IMR-90 (cell line): ENCODE data around the gene VAC14. TPM values are rescaled to one million over a fixed set of nuclear protein-coding genes. Genes with fewer than 3 reads are reported as not detected.

Experiments used
- ATAC-seq: fragments of 200-7000 bp; cut with Tn5 transposase; 2 replicates; pipeline ENCODE4 v1.9.1; 2020; ENCODE audit warnings: low read depth, mild to moderate bottlenecking, moderate library complexity
- BruUV-seq: library from RNA; stranded (reverse); fragments of 400-500 nt; replicated peaks from 2 replicates; lab custom pipeline; 2021; lab: Mats Ljungman, UMichigan
- CTCF ChIA-PET: fragments of 300-600 bp; formaldehyde crosslinking; extraction: SDS; loops from one replicate; lab custom pipeline; 2021; ENCODE audit warnings: antibody characterized with exemption; lab: Yijun Ruan, JAX
- POLR2A ChIA-PET: fragments of 300-600 bp; sonication (Branson Sonifier 250); formaldehyde crosslinking; loops from one replicate; lab custom pipeline; 2022; ENCODE audit warnings: antibody characterized with exemption; ENCODE audit not compliant: unreplicated experiment; lab: Charles Lee
- DNase-seq: peaks from one replicate; pipeline ENCODE4 v3.0.0; 2013
- H2AFZ ChIP-seq: replicated peaks from 2 replicates; pipeline ENCODE3; 2013; ENCODE audit warnings: low read length, mild to moderate bottlenecking; ENCODE audit not compliant: poor library complexity
- H2AK5ac ChIP-seq: 2 replicates; pipeline ENCODE4 v1.6.1; 2013; ENCODE audit warnings: low read depth, low read length, inconsistent platforms
- H2AK9ac ChIP-seq: replicated peaks from 2 replicates; pipeline ENCODE3; 2013; ENCODE audit warnings: mild to moderate bottlenecking, low read depth, low read length, moderate library complexity; ENCODE audit not compliant: poor library complexity
- H2BK120ac ChIP-seq: 2 replicates; pipeline ENCODE4 v1.6.1; 2013; ENCODE audit warnings: low read depth, low read length, inconsistent platforms
- H2BK15ac ChIP-seq: 3 replicates; pipeline ENCODE4 v1.6.1; 2013; ENCODE audit warnings: low read depth, low read length, inconsistent platforms
- H2BK20ac ChIP-seq: 2 replicates; pipeline ENCODE4 v1.6.1; 2013; ENCODE audit warnings: low read depth, mild to moderate bottlenecking, inconsistent platforms, low read length, moderate library complexity
- H2BK5ac ChIP-seq: 2 replicates; pipeline ENCODE4 v1.6.1; 2013; ENCODE audit warnings: mild to moderate bottlenecking, low read depth, low read length, inconsistent platforms; ENCODE audit not compliant: poor library complexity, severe bottlenecking
- H3K14ac ChIP-seq: replicated peaks from 2 replicates; pipeline ENCODE4 v1.6.1; 2013; ENCODE audit warnings: low read depth, low read length, inconsistent platforms
- H3K18ac ChIP-seq: 2 replicates; pipeline ENCODE4 v1.6.1; 2013; ENCODE audit warnings: low read depth, low read length, control low read depth
- H3K23ac ChIP-seq: 2 replicates; pipeline ENCODE4 v1.6.1; 2013; ENCODE audit warnings: low read depth, low read length, inconsistent platforms
- H3K27ac ChIP-seq: 2 replicates; pipeline ENCODE4 v1.5.1; 2013; ENCODE audit warnings: mild to moderate bottlenecking, control low read depth, low read length; ENCODE audit not compliant: insufficient read depth
- H3K27me3 ChIP-seq: 2 replicates; pipeline ENCODE4 v1.6.1; 2013; ENCODE audit warnings: low read length; ENCODE audit not compliant: control insufficient read depth, insufficient read depth
- H3K36me3 ChIP-seq: 2 replicates; pipeline ENCODE4 v1.6.1; 2013; ENCODE audit warnings: low read length, mixed read lengths; ENCODE audit not compliant: control insufficient read depth, insufficient read depth
- H3K4ac ChIP-seq: 2 replicates; pipeline ENCODE4 v1.6.1; 2013; ENCODE audit warnings: low read depth, low read length, inconsistent platforms
- H3K4me1 ChIP-seq: 2 replicates; pipeline ENCODE4 v1.6.1; 2013; ENCODE audit warnings: low read length, mixed read lengths; ENCODE audit not compliant: control insufficient read depth, insufficient read depth
- H3K4me2 ChIP-seq: 2 replicates; pipeline ENCODE4 v1.6.1; 2013; ENCODE audit warnings: low read depth, mild to moderate bottlenecking, control low read depth, low read length, moderate library complexity
- H3K4me3 ChIP-seq: 2 replicates; pipeline ENCODE4 v1.5.1; 2013; ENCODE audit warnings: low read depth, mild to moderate bottlenecking, control low read depth, low read length, moderate library complexity; ENCODE audit not compliant: insufficient read depth
- H3K56ac ChIP-seq: 2 replicates; pipeline ENCODE4 v1.6.1; 2013; ENCODE audit warnings: low read length, inconsistent platforms; ENCODE audit not compliant: insufficient read depth; ENCODE audit errors: extremely low read depth
- H3K79me1 ChIP-seq, 2 experiments: 2 replicates each; pipeline ENCODE4 v1.6.1; 2013; ENCODE audit warnings: low read length in 2 of 2, inconsistent platforms in 1 of 2, low read depth in 1 of 2
- H3K9ac ChIP-seq: 2 replicates; pipeline ENCODE4 v1.6.1; 2013; ENCODE audit warnings: low read depth, low read length, control low read depth
- H3K9me1 ChIP-seq: 2 replicates; pipeline ENCODE4 v1.6.1; 2013; ENCODE audit warnings: low read length, inconsistent platforms; ENCODE audit not compliant: insufficient read depth
- H3K9me3 ChIP-seq: 2 replicates; pipeline ENCODE4 v1.6.1; 2013; ENCODE audit warnings: low read length; ENCODE audit not compliant: control insufficient read depth, insufficient read depth
- H4K20me1 ChIP-seq: 2 replicates; pipeline ENCODE4 v1.6.1; 2013; ENCODE audit warnings: low read length, inconsistent platforms; ENCODE audit not compliant: insufficient read depth
- H4K5ac ChIP-seq: 2 replicates; pipeline ENCODE4 v1.6.1; 2013; ENCODE audit warnings: mild to moderate bottlenecking, low read depth, low read length, control low read depth
- H4K8ac ChIP-seq, 2 experiments: 2 replicates each; pipeline ENCODE4 v1.6.1; 2013; ENCODE audit warnings: low read depth in 2 of 2, low read length in 2 of 2, control low read depth in 1 of 2, inconsistent platforms in 1 of 2
- H4K91ac ChIP-seq: 2 replicates; pipeline ENCODE4 v1.6.1; 2013; ENCODE audit warnings: low read depth, low read length, inconsistent platforms; ENCODE audit not compliant: insufficient read depth
- BHLHE40 ChIP-seq: fragments of 150-350 bp; IDR thresholded peaks from 2 replicates; pipeline ENCODE4 v1.6.1; 2016; ENCODE audit warnings: mild to moderate bottlenecking, low read depth, low read length
- CEBPB ChIP-seq: IDR thresholded peaks from 2 replicates; pipeline ENCODE4 v1.6.1; 2012; ENCODE audit warnings: low read depth, low read length, improper control_type of control experiment
- MAZ ChIP-seq: IDR thresholded peaks from 2 replicates; pipeline ENCODE4 v1.6.1; 2012; ENCODE audit warnings: low read depth, mild to moderate bottlenecking, low read length, improper control_type of control experiment, moderate library complexity, borderline replicate concordance
- MXI1 ChIP-seq: IDR thresholded peaks from 2 replicates; pipeline ENCODE4 v1.6.1; 2012; ENCODE audit warnings: low read depth, mild to moderate bottlenecking, low read length, moderate library complexity, borderline replicate concordance
- NFE2L2 ChIP-seq: fragments of 150-350 bp; IDR thresholded peaks from 2 replicates; pipeline ENCODE4 v1.6.1; 2016; ENCODE audit warnings: low read depth, mild to moderate bottlenecking, low read length
- POLR2A ChIP-seq: IDR thresholded peaks from 2 replicates; pipeline ENCODE4 v1.6.1; 2012; ENCODE audit warnings: mild to moderate bottlenecking, low read depth, low read length
- RAD21 ChIP-seq: IDR thresholded peaks from 2 replicates; pipeline ENCODE4 v1.6.1; 2012; ENCODE audit warnings: low read length, improper control_type of control experiment
- RCOR1 ChIP-seq: IDR thresholded peaks from 2 replicates; pipeline ENCODE4 v1.6.1; 2012; ENCODE audit warnings: mild to moderate bottlenecking, low read length, improper control_type of control experiment; ENCODE audit not compliant: insufficient replicate concordance
- SMC3 ChIP-seq: fragments of 150-350 bp; IDR thresholded peaks from 2 replicates; pipeline ENCODE4 v1.6.1; 2016; ENCODE audit warnings: low read depth, mild to moderate bottlenecking, antibody characterized with exemption, low read length, moderate library complexity
- WGBS, 2 experiments: methylation state at CpG; one replicate each; pipeline versions ENCODE4 v1.1.5 to v1.1.7; 2013; ENCODE audit warnings: missing lambda C conversion rate in 2 of 2; ENCODE audit not compliant: insufficient read length in 1 of 2; ENCODE audit errors: extremely low coverage in 2 of 2; 5-methylcytosine and 5-hydroxymethylcytosine counted together
- dilution Hi-C: fragments of 300-500 bp; cut with HindIII; formaldehyde crosslinking; loops from one replicate; pipeline ENCODE4 v1.14.3; 2018; ENCODE audit warnings: low sequenced_read_pairs; ENCODE audit not compliant: unreplicated experiment
- in situ Hi-C: fragments of 300-500 bp; cut with MboI; formaldehyde crosslinking; loops from 3 replicates; pipeline ENCODE4 v1.14.3; 2019; ENCODE audit warnings: low sequenced_read_pairs, inconsistent platforms, mixed read lengths
- intact Hi-C: fragments of 100-400 bp; cut with micrococcal nuclease; formaldehyde crosslinking; loops from 2 replicates; pipeline ENCODE4 v1.10.0; 2022
- polyA plus RNA-seq, 3 experiments: library from polyadenylated mRNA; depleted of rRNA; stranded (reverse); fragments of >200 nt; gene quantifications; 2 replicates each; pipeline ENCODE4 v1.2.3, GENCODE V29; 2012; ENCODE audit warnings: low replicate concordance in 1 of 3
- total RNA-seq: library from RNA; depleted of rRNA; stranded (reverse); fragments of >200 nt; gene quantifications from 2 replicates; pipeline ENCODE4 v1.2.3, GENCODE V29; 2012
- TF ChIP-seq, protein P1 (sequence below): fragments of 150-350 bp; IDR thresholded peaks from 2 replicates; pipeline ENCODE4 v1.6.1; 2016; ENCODE audit warnings: low read depth, mild to moderate bottlenecking, low read length, moderate library complexity, borderline replicate concordance
- TF ChIP-seq, protein P2 (sequence below): conservative IDR thresholded peaks from 2 replicates; pipeline ENCODE4 v1.5.1; 2012; ENCODE audit warnings: mild to moderate bottlenecking, low read depth, low read length, improper control_type of control experiment
- TF ChIP-seq, protein P3 (sequence below): fragments of 150-350 bp; IDR thresholded peaks from 2 replicates; pipeline ENCODE4 v1.6.1; 2017; ENCODE audit warnings: mild to moderate bottlenecking, antibody characterized with exemption, low read length, low read depth

The VAC14 gene
- total and polyA plus RNA-seq, 2 of the 4 experiments (the other 2 are of a cell fraction) = 21.1 to 40.2 TPM

DNA sequence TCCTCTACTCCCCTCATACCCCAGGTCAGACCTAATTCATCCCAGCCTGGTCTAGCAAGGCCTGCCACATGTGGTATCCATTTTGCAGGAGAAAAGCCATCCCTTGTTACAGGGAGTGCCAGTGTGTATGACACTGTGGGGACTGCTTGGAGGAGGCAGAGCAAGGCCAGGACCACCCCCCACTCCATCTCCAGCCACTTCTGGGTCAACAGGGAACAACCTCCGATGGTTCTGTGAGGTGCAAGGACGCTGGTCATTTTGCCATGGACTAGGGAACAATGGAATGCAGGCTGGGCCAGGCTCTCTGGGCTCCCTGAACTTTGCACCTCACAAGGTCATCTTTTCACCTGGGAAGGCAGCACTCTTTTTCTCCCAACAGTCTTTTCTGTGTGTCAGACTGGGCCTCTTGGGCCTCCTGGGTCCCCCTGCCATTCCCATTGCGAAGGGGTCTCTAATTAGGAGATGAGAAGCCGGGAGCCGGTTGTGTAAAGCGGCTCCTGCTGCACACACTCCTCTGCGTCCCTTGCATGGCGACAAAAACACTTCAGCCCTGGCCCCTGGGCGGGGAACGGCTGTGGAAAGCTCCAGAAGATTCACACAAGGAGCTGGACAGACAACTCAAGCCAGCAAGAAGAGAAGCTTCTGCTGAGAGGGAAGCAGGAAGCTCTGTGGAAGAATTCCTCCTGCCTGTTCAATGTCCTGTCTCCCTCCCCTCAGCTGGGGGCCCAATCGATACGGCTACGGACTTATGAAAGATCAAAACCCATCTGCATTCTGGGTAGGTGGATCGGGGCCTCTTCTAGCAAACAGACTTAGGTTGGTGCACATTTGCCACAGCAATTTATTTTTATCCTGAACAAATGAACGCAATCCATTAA lies 76.6 kb downstream of the VAC14 start:
- H4K20me1 ChIP-seq = no peaks in the 10 kb centered on the region
- peaks cover 14% of the 10 kb centered on the region; the same call in 1 of the 2 replicates for H3K36me3 ChIP-seq
- WGBS, 2 experiments = 83% methylated on average over 4 of the region's 15 CpGs; no CpG with 5 or more reads in 1 of the 2 experiments
- no peak overlapping the region for H3K23ac ChIP-seq
- no peak overlapping the region for H2BK20ac ChIP-seq
- H2AFZ ChIP-seq = no peak overlapping the region
- H3K79me1 ChIP-seq = peaks cover 0 to 10% of the 10 kb centered on the region in 2 experiments; a peak in 2 of 4 replicates
- H3K9me3 ChIP-seq = no peaks in the 10 kb centered on the region
- BruUV-seq = no TSS peak
- H3K4ac ChIP-seq = no peak overlapping the region
- H3K4me2 ChIP-seq = no peak overlapping the region
- CTCF ChIA-PET = interaction anchor here (0.7 kb wide), 1 partner anchor 55 kb away, joined by 3 read pairs; no protein-coding TSS in a partner anchor
- H4K5ac ChIP-seq = no peak overlapping the region
- POLR2A ChIA-PET = no interaction called here
- H3K18ac ChIP-seq = no peak overlapping the region
- TF ChIP-seq, protein P1, sequence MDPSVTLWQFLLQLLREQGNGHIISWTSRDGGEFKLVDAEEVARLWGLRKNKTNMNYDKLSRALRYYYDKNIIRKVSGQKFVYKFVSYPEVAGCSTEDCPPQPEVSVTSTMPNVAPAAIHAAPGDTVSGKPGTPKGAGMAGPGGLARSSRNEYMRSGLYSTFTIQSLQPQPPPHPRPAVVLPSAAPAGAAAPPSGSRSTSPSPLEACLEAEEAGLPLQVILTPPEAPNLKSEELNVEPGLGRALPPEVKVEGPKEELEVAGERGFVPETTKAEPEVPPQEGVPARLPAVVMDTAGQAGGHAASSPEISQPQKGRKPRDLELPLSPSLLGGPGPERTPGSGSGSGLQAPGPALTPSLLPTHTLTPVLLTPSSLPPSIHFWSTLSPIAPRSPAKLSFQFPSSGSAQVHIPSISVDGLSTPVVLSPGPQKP = no peak
- TF ChIP-seq, protein P2, sequence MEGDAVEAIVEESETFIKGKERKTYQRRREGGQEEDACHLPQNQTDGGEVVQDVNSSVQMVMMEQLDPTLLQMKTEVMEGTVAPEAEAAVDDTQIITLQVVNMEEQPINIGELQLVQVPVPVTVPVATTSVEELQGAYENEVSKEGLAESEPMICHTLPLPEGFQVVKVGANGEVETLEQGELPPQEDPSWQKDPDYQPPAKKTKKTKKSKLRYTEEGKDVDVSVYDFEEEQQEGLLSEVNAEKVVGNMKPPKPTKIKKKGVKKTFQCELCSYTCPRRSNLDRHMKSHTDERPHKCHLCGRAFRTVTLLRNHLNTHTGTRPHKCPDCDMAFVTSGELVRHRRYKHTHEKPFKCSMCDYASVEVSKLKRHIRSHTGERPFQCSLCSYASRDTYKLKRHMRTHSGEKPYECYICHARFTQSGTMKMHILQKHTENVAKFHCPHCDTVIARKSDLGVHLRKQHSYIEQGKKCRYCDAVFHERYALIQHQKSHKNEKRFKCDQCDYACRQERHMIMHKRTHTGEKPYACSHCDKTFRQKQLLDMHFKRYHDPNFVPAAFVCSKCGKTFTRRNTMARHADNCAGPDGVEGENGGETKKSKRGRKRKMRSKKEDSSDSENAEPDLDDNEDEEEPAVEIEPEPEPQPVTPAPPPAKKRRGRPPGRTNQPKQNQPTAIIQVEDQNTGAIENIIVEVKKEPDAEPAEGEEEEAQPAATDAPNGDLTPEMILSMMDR = no peak
- TF ChIP-seq BHLHE40 (no peak), MAZ (no peak), CEBPB (no peak), RCOR1 (no peak), MXI1 (no peak), POLR2A (no peak), SMC3 (no peak), RAD21 (no peak), NFE2L2 (no peak)
- TF ChIP-seq, protein P3, sequence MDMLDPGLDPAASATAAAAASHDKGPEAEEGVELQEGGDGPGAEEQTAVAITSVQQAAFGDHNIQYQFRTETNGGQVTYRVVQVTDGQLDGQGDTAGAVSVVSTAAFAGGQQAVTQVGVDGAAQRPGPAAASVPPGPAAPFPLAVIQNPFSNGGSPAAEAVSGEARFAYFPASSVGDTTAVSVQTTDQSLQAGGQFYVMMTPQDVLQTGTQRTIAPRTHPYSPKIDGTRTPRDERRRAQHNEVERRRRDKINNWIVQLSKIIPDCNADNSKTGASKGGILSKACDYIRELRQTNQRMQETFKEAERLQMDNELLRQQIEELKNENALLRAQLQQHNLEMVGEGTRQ = no peak
- H2AK5ac ChIP-seq = 0 out of 2 replicates have a peak overlapping the region, but pooled peaks have one; percentile 38
- H3K9ac ChIP-seq = no peak overlapping the region
- no peak overlapping the region for H4K91ac ChIP-seq
- no peak overlapping the region for H2BK120ac ChIP-seq
- intact Hi-C loops = no loop called here
- H3K27me3 ChIP-seq = no peaks in the 10 kb centered on the region
- no peak overlapping the region for H4K8ac ChIP-seq
- H2AK9ac ChIP-seq = no peak overlapping the region
- H3K56ac ChIP-seq = no peak overlapping the region
- no peak overlapping the region for H2BK15ac ChIP-seq
- DNase-seq (no peak), ATAC-seq (no peak)
- H3K4me3 ChIP-seq = no peak overlapping the region
- no peaks in the 10 kb centered on the region for H3K9me1 ChIP-seq
- peaks cover 13% of the 10 kb centered on the region for H3K4me1 ChIP-seq
- H2BK5ac ChIP-seq = no peak overlapping the region
- in situ Hi-C loops = no loop called here
- dilution Hi-C loops = no loop called here
- no peak overlapping the region; the same call in 1 of the 2 replicates for H3K14ac ChIP-seq
- H3K27ac ChIP-seq = no peak overlapping the region
